Endothelial cell of umbilical vein (primary cell): ENCODE results near the gene ADAM19. TPM values are rescaled to one million over a fixed set of nuclear protein-coding genes. Genes with fewer than 3 reads are reported as not detected.

Experiments used
- BruUV-seq: library from RNA; stranded (reverse); fragments of 400-500 nt; replicated peaks from 2 replicates; lab custom pipeline; 2021; lab: Mats Ljungman, UMichigan
- CTCF ChIA-PET: fragments of 300-600, 350-600 bp; sonication (Branson Sonifier 250); formaldehyde crosslinking; loops from one replicate; lab custom pipeline; 2021; ENCODE audit warnings: antibody characterized with exemption, inconsistent platforms; lab: Charles Lee
- POLR2A ChIA-PET: fragments of 300-600, 350-600 bp; sonication (Branson Sonifier 250); formaldehyde crosslinking; loops from one replicate; lab custom pipeline; 2021; ENCODE audit warnings: antibody characterized with exemption, inconsistent platforms; lab: Charles Lee
- DNase-seq: peaks from one replicate; pipeline ENCODE4 v3.0.0-alpha.2; 2011; ENCODE audit warnings: low read depth, low spot score
- FAIRE-seq: peaks from 2 replicates; lab custom pipeline; 2011; peaks lifted over from hg19 to GRCh38; lab: Jason Lieb, UNC
- H2AFZ ChIP-seq: 2 replicates; pipeline ENCODE4 v1.6.0; 2012; ENCODE audit warnings: low read depth, low read length, control low read depth, inconsistent platforms
- H3K27ac ChIP-seq: 2 replicates; pipeline ENCODE4 v1.5.1; 2011; ENCODE audit warnings: low read depth, mild to moderate bottlenecking, control low read depth, low read length, moderate library complexity; ENCODE audit not compliant: insufficient read depth
- H3K27me3 ChIP-seq, 2 experiments: 2 replicates each; pipeline versions ENCODE4 v1.6.0 to v1.6.1; 2011; ENCODE audit warnings: low read length in 2 of 2, mixed read lengths in 1 of 2; ENCODE audit not compliant: control insufficient read depth in 2 of 2, insufficient read depth in 2 of 2
- H3K36me3 ChIP-seq, 2 experiments: 2 replicates in 1 of 2; 3 replicates in 1 of 2; pipeline ENCODE4 v1.5.1; 2011; ENCODE audit warnings: low read length in 2 of 2, mild to moderate bottlenecking in 1 of 2, moderate library complexity in 1 of 2; ENCODE audit not compliant: control insufficient read depth in 2 of 2, insufficient read depth in 2 of 2; ENCODE audit errors: extremely low read depth in 1 of 2
- H3K4me1 ChIP-seq: 3 replicates; pipeline ENCODE4 v1.5.1; 2011; ENCODE audit warnings: mild to moderate bottlenecking, low read length; ENCODE audit not compliant: control insufficient read depth, insufficient read depth; ENCODE audit errors: extremely low read depth
- H3K4me2 ChIP-seq: 2 replicates; pipeline ENCODE4 v1.6.1; 2011; ENCODE audit warnings: low read length, control low read depth, mixed read lengths; ENCODE audit not compliant: insufficient read depth
- H3K4me3 ChIP-seq, 3 experiments: fragments of 200-600 bp in 1 of 3; sonication (generic), shearing (Covaris generic) in 1 of 3; replicated peaks in 1 of 3; 2 replicates each; pipeline ENCODE4 v1.5.1; 2011 to 2016; ENCODE audit warnings: control low read depth in 3 of 3, low read length in 3 of 3, mild to moderate bottlenecking in 2 of 3, inconsistent platforms in 1 of 3, low read depth in 1 of 3, moderate library complexity in 1 of 3; ENCODE audit not compliant: insufficient read depth in 1 of 3
- H3K79me2 ChIP-seq: 2 replicates; pipeline ENCODE4 v1.6.0; 2012; ENCODE audit warnings: low read length, inconsistent platforms; ENCODE audit not compliant: control insufficient read depth, insufficient read depth
- H3K9ac ChIP-seq: replicated peaks from 2 replicates; pipeline ENCODE3; 2011; ENCODE audit warnings: low read length, control low read depth; ENCODE audit not compliant: insufficient read depth; ENCODE audit errors: extremely low read depth
- H3K9me1 ChIP-seq: replicated peaks from 3 replicates; pipeline ENCODE4 v1.6.0; 2011; ENCODE audit warnings: mild to moderate bottlenecking, low read length; ENCODE audit not compliant: control insufficient read depth, insufficient read depth; ENCODE audit errors: extremely low read depth
- H3K9me3 ChIP-seq: replicated peaks from 2 replicates; pipeline ENCODE4 v1.5.1; 2012; ENCODE audit warnings: low read length, inconsistent platforms; ENCODE audit not compliant: control insufficient read depth, insufficient read depth
- H4K20me1 ChIP-seq: replicated peaks from 2 replicates; pipeline ENCODE3; 2011; ENCODE audit warnings: mild to moderate bottlenecking, low read length; ENCODE audit not compliant: control insufficient read depth, insufficient read depth; ENCODE audit errors: extremely low read depth
- EZH2 ChIP-seq: IDR thresholded peaks from 2 replicates; pipeline ENCODE4 v1.6.1; 2012; ENCODE audit warnings: borderline replicate concordance, low read depth, mild to moderate bottlenecking, moderate library complexity, low read length, inconsistent platforms; ENCODE audit not compliant: severe bottlenecking
- FOS ChIP-seq: IDR thresholded peaks from 2 replicates; pipeline ENCODE4 v1.6.1; 2011; ENCODE audit warnings: mild to moderate bottlenecking, low read length, moderate library complexity, borderline replicate concordance; ENCODE audit not compliant: insufficient read depth
- GATA2 ChIP-seq: IDR thresholded peaks from 2 replicates; pipeline ENCODE4 v1.7.0; 2011; ENCODE audit warnings: low read depth, mild to moderate bottlenecking, moderate library complexity, mixed read lengths, low read length; ENCODE audit not compliant: insufficient read length, insufficient read depth
- JUN ChIP-seq: IDR thresholded peaks from 2 replicates; pipeline ENCODE4 v1.6.1; 2011; ENCODE audit warnings: borderline replicate concordance, low read depth; ENCODE audit not compliant: insufficient read length, insufficient read depth
- MYC ChIP-seq: IDR thresholded peaks from one replicate; pipeline ENCODE4 v1.6.1; 2011; ENCODE audit warnings: mild to moderate bottlenecking, low read depth, low read length
- POLR2A ChIP-seq: IDR thresholded peaks from 2 replicates; pipeline ENCODE4 v1.6.1; 2012; ENCODE audit warnings: low read depth, mild to moderate bottlenecking, control low read depth, low read length
- POLR2AphosphoS5 ChIP-seq: IDR thresholded peaks from 2 replicates; pipeline ENCODE4 v1.6.1; 2012; ENCODE audit warnings: low read depth, mild to moderate bottlenecking, control low read depth, low read length, moderate library complexity; ENCODE audit not compliant: insufficient read depth
- dilution Hi-C: fragments of 300-500 bp; cut with MboI; formaldehyde crosslinking; loops from one replicate; pipeline ENCODE4 v1.15.0; 2019; ENCODE audit warnings: low sequenced_read_pairs; ENCODE audit not compliant: extremely low pct_ligation_motif_present
- intact Hi-C: fragments of 100-400 bp; cut with micrococcal nuclease; formaldehyde crosslinking; loops from one replicate; pipeline ENCODE4 v1.10.0; 2022
- polyA plus RNA-seq, 4 experiments: library from polyadenylated mRNA; depleted of rRNA in 3 of 4; stranded (reverse) in 3 of 4; unstranded in 1 of 4; fragments of >200 nt; gene quantifications; 2 replicates each; pipeline versions ENCODE4 v1.2.1 to v1.2.3, GENCODE V29; 2011 to 2012; ENCODE audit warnings: missing spikeins in 1 of 4
- total RNA-seq: library from RNA; stranded (reverse); gene quantifications from 2 replicates; pipeline ENCODE4 v1.2.3, GENCODE V29; 2021
- TF ChIP-seq, protein P1 (sequence below): IDR thresholded peaks from 2 replicates; pipeline ENCODE4 v1.6.1; 2011; ENCODE audit not compliant: insufficient read depth, insufficient read length
- TF ChIP-seq, protein P2 (sequence below), 2 donors: IDR thresholded peaks; 1 replicate in 1 of 2; 2 replicates in 1 of 2; pipeline ENCODE4 v1.5.1; 2011; ENCODE audit warnings: low read length in 2 of 2, mild to moderate bottlenecking in 2 of 2, moderate library complexity in 2 of 2, control low read depth in 1 of 2, inconsistent platforms in 1 of 2, low read depth in 1 of 2; ENCODE audit not compliant: insufficient read depth in 1 of 2; ENCODE audit errors: extremely low read depth in 1 of 2

Gene ADAM19
- total and polyA plus RNA-seq, 2 donors (not counting 3 experiments of a cell fraction or from before 2014, with no cell fraction given) = 10.0 to 22.6 TPM

GRCh38 chr5:157529002-157529401, 46.6 kb downstream of the ADAM19 start:
- no peak overlapping the region for H2AFZ ChIP-seq
- no peaks in the 10 kb centered on the region for H3K36me3 ChIP-seq
- H3K4me2 ChIP-seq = no peak overlapping the region
- no peaks in the 10 kb centered on the region for H3K9me1 ChIP-seq
- no TSS peak for BruUV-seq
- dilution Hi-C loops = no loop called here
- H3K79me2 ChIP-seq = no peaks in the 10 kb centered on the region
- H3K27me3 ChIP-seq = no peaks in the 10 kb centered on the region
- no peaks in the 10 kb centered on the region for H3K9me3 ChIP-seq
- CTCF ChIA-PET = interaction anchor here (1.5 kb wide), 1 partner anchor 190 kb away, joined by 3 read pairs; no protein-coding TSS in a partner anchor
- H3K4me1 ChIP-seq = peaks cover 7% of the 10 kb centered on the region
- no peak overlapping the region for H3K27ac ChIP-seq
- H3K4me3 ChIP-seq = no peak overlapping the region
- POLR2A ChIA-PET = interaction anchor here (0.5 kb wide), 1 partner anchor 212 kb away, joined by 3 read pairs; no protein-coding TSS in a partner anchor
- no peaks in the 10 kb centered on the region for H4K20me1 ChIP-seq
- H3K9ac ChIP-seq = no peak overlapping the region
- FAIRE-seq (no peak), DNase-seq (no peak)
- intact Hi-C loops = loop anchor here (5.0 kb wide), 1 partner anchor 33 kb away; no protein-coding TSS in a partner anchor
- TF ChIP-seq JUN = no peak
- TF ChIP-seq, protein P1, sequence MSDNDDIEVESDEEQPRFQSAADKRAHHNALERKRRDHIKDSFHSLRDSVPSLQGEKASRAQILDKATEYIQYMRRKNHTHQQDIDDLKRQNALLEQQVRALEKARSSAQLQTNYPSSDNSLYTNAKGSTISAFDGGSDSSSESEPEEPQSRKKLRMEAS = no peak
- no peak for TF ChIP-seq FOS
- TF ChIP-seq MYC = no peak
- TF ChIP-seq POLR2AphosphoS5 = no peak
- TF ChIP-seq, protein P2, sequence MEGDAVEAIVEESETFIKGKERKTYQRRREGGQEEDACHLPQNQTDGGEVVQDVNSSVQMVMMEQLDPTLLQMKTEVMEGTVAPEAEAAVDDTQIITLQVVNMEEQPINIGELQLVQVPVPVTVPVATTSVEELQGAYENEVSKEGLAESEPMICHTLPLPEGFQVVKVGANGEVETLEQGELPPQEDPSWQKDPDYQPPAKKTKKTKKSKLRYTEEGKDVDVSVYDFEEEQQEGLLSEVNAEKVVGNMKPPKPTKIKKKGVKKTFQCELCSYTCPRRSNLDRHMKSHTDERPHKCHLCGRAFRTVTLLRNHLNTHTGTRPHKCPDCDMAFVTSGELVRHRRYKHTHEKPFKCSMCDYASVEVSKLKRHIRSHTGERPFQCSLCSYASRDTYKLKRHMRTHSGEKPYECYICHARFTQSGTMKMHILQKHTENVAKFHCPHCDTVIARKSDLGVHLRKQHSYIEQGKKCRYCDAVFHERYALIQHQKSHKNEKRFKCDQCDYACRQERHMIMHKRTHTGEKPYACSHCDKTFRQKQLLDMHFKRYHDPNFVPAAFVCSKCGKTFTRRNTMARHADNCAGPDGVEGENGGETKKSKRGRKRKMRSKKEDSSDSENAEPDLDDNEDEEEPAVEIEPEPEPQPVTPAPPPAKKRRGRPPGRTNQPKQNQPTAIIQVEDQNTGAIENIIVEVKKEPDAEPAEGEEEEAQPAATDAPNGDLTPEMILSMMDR (IDR thresholded peaks at IDR 0.05; ENCODE audit: extremely low read depth in 1 of 2, insufficient read depth in 1 of 2, low read depth in 1 of 2, low read length in 2 of 2) = no peak
- no peak for TF ChIP-seq EZH2
- no peak for TF ChIP-seq GATA2
- no peak for TF ChIP-seq POLR2A
